Measurements from ENCODE around the gene GSTA4. TPM values are rescaled to one million over a fixed set of nuclear protein-coding genes. Genes with fewer than 3 reads are reported as not detected.

The GSTA4 gene
- total and polyA plus RNA-seq, 2 of the 8 experiments (the other 6 are each of a cell fraction or from before 2014, with no cell fraction given): 13.9 to 21.6 TPM

- POLR2A ChIA-PET (ENCODE audit: partially characterized antibody): no interaction called here
- no peak for DNase-seq (ENCODE audit: low read depth in 1 of 2, low spot score in 2 of 2)
- FAIRE-seq: no peak
These were observed 43.5 kb upstream of the GSTA4 start for GRCh38 chr6:53038596-53038995.

More at GRCh38 chr6:53038596-53038995, 43.5 kb upstream of the GSTA4 start:
- no peaks in the 10 kb centered on the region for H3K23me2 ChIP-seq (ENCODE audit: low read depth, low read length)
- no peak overlapping the region for H2BK12ac ChIP-seq (ENCODE audit: low read depth, low read length)
- H3K18ac ChIP-seq (ENCODE audit: extremely low read depth, low read length): no peak overlapping the region
- no peak overlapping the region for H2BK15ac ChIP-seq (ENCODE audit: low read length)
- H3K56ac ChIP-seq (replicated peaks; ENCODE audit: insufficient read length, low read depth, low read length): no peak overlapping the region
- H3K27ac ChIP-seq (ENCODE audit: low read depth, low read length): no peak overlapping the region
- H2AK5ac ChIP-seq (ENCODE audit: low read depth, low read length): no peak overlapping the region
- H3K14ac ChIP-seq (ENCODE audit: insufficient read length): no peak overlapping the region
- CTCF ChIA-PET (ENCODE audit: partially characterized antibody): interaction anchor here (0.5 kb wide), 1 partner anchor 346 kb away, joined by 3 read pairs; no protein-coding TSS in a partner anchor
- no peak for TF ChIP-seq FOSL1 (IDR thresholded peaks at IDR 0.05; ENCODE audit: insufficient read depth, low read depth, low read length)
- TF ChIP-seq YY1 (IDR thresholded peaks at IDR 0.05; ENCODE audit: low read depth, low read length): no peak
- no peak for TF ChIP-seq RNF2 (IDR thresholded peaks at IDR 0.05; ENCODE audit: borderline replicate concordance, low read depth, low read length, missing control alignments, poor library complexity, severe bottlenecking)
- no peak for TF ChIP-seq POLR2AphosphoS5 (IDR thresholded peaks at IDR 0.05; ENCODE audit: low read depth, low read length)
- no peak for TF ChIP-seq TBP (IDR thresholded peaks at IDR 0.05; ENCODE audit: low read depth, low read length)
- no peaks in the 10 kb centered on the region for H3K79me1 ChIP-seq (ENCODE audit: low read depth, low read length)
- H2BK120ac ChIP-seq (replicated peaks; ENCODE audit: low read depth, low read length): no peak overlapping the region
- no peak overlapping the region for H2AFZ ChIP-seq (ENCODE audit: low read length)
- H3K4me1 ChIP-seq (replicated peaks in 1 of 4; ENCODE audit: control insufficient read depth in 3 of 4, insufficient read depth in 4 of 4, low read length in 3 of 4): no peaks in the 10 kb centered on the region; a peak in 1 of 7 replicates
- no peak overlapping the region for H2BK5ac ChIP-seq (ENCODE audit: low read depth, low read length)
- H3K79me2 ChIP-seq (ENCODE audit: control insufficient read depth in 1 of 2, insufficient read depth in 2 of 2, low read length in 2 of 2): no peaks in the 10 kb centered on the region
- no peaks in the 10 kb centered on the region for H4K20me1 ChIP-seq (replicated peaks in 1 of 2; ENCODE audit: control insufficient read depth in 1 of 2, insufficient read depth in 2 of 2, low read length in 2 of 2)
- H3K9ac ChIP-seq (replicated peaks in 1 of 4; ENCODE audit: extremely low read depth in 1 of 4, low read depth in 3 of 4, low read length in 3 of 4): no peak overlapping the region
- peaks cover 0 to 15% (median 5%) of the 10 kb centered on the region in 4 experiments; a peak in 5 of 8 replicates for H3K36me3 ChIP-seq (ENCODE audit: control insufficient read depth in 2 of 4, insufficient read depth in 4 of 4, low read length in 3 of 4)
- no peaks in the 10 kb centered on the region for H3K27me3 ChIP-seq (replicated peaks in 1 of 4; ENCODE audit: control insufficient read depth in 3 of 4, extremely low read depth in 1 of 4, insufficient read depth in 3 of 4, low read length in 3 of 4)
- H4K8ac ChIP-seq (ENCODE audit: extremely low read depth, insufficient read depth, low read length): no peak overlapping the region
- no peak overlapping the region for H2BK20ac ChIP-seq (ENCODE audit: low read length)
- no peak overlapping the region for H3K4ac ChIP-seq (replicated peaks; ENCODE audit: insufficient read length, low read depth, low read length)
- no peak overlapping the region for H3K4me2 ChIP-seq (ENCODE audit: insufficient read depth in 1 of 2, low read depth in 2 of 2, low read length in 2 of 2)
- H4K5ac ChIP-seq (ENCODE audit: insufficient read length, low read depth, low read length): no peak overlapping the region
- no peak overlapping the region for H3K4me3 ChIP-seq (ENCODE audit: extremely low read depth in 1 of 4, insufficient read depth in 2 of 4, low read depth in 3 of 4, low read length in 4 of 4)
- H3K23ac ChIP-seq (ENCODE audit: insufficient read length): no peak overlapping the region
- no peak overlapping the region for H4K91ac ChIP-seq (replicated peaks; ENCODE audit: insufficient read length, low read length)
- no peaks in the 10 kb centered on the region for H3K9me3 ChIP-seq (ENCODE audit: insufficient read depth in 2 of 2, low read depth in 1 of 2, low read length in 1 of 2)

All from H1 (cell line).